ENCODE data around the gene RHNO1. TPM values are rescaled to one million over a fixed set of nuclear protein-coding genes. Genes with fewer than 3 reads are reported as not detected.

RHNO1 gene
- total and polyA plus RNA-seq, 2 of the 13 experiments (the other 11 are each of a cell fraction or from before 2014, with no cell fraction given) = 27.2 to 49.6 TPM

- TF ChIP-seq KIAA2018 (CRISPR knock-in tag; IDR thresholded peaks at IDR 0.05; ENCODE audit: borderline replicate concordance) (no peak), ZNF180 (CRISPR knock-in tag; IDR thresholded peaks at IDR 0.05; ENCODE audit: borderline replicate concordance, low read depth) (no peak), ZSCAN25 (CRISPR knock-in tag; IDR thresholded peaks at IDR 0.05) (no peak), SATB2 (CRISPR knock-in tag; IDR thresholded peaks at IDR 0.05) (no peak), ASH2L (IDR thresholded peaks at IDR 0.05; ENCODE audit: insufficient read length, low read depth, low read length) (no peak), THAP7 (CRISPR knock-in tag; IDR thresholded peaks at IDR 0.05) (no peak), SSRP1 (CRISPR knock-in tag; IDR thresholded peaks at IDR 0.05) (no peak), SMARCE1 (IDR thresholded peaks at IDR 0.05; ENCODE audit: borderline replicate concordance) (no peak), HDAC1 (CRISPR knock-in tag; IDR thresholded peaks at IDR 0.05) (no peak), EED (CRISPR knock-in tag; IDR thresholded peaks at IDR 0.05) (no peak), SALL2 (CRISPR knock-in tag; IDR thresholded peaks at IDR 0.05) (no peak), REL (CRISPR knock-in tag; conservative IDR thresholded peaks at IDR 0.05) (no peak), ATF4 (CRISPR knock-in tag; IDR thresholded peaks at IDR 0.05) (no peak), JUND (CRISPR knock-in tag; IDR thresholded peaks at IDR 0.05) (no peak), ISX (CRISPR knock-in tag; conservative IDR thresholded peaks at IDR 0.05) (no peak), NFIB (CRISPR knock-in tag; IDR thresholded peaks at IDR 0.05; ENCODE audit: borderline replicate concordance) (no peak), ZNF790 (CRISPR knock-in tag; IDR thresholded peaks at IDR 0.05; ENCODE audit: borderline replicate concordance) (no peak), ZNF569 (CRISPR knock-in tag; IDR thresholded peaks at IDR 0.05; ENCODE audit: borderline replicate concordance) (no peak), ZNF383 (CRISPR knock-in tag; IDR thresholded peaks at IDR 0.05; ENCODE audit: borderline replicate concordance) (no peak)
Measured at GRCh38 chr12:2923057-2923456, 46.0 kb downstream of the RHNO1 start (continued).
